Measurements from ENCODE around the gene TCF7L1.
A peak's percentile ranks its signal among the peaks of the same experiment; 100 is the strongest.

Gene TCF7L1

GRCh38 chr2:85213404-85213803 lies 80.2 kb downstream of the TCF7L1 start:
- H3K4me3 ChIP-seq (ENCODE audit: low read depth, low read length) = no peak overlapping the region
- DNase-seq (ENCODE audit: low read depth, low spot score) = no peak
- in situ Hi-C loops (cut with HindIII; ENCODE audit: low sequenced_read_pairs) = no loop called here
- no peak for TF ChIP-seq CTCF (IDR thresholded peaks at IDR 0.05; ENCODE audit: low read depth, low read length)

- in situ Hi-C loops (cut with HindIII; ENCODE audit: low sequenced_read_pairs) = no loop called here
- no peak overlapping the region for H3K4me3 ChIP-seq (ENCODE audit: low read depth, low read length)
- TF ChIP-seq CTCF (IDR thresholded peaks at IDR 0.05; ENCODE audit: low read depth, low read length) = no peak
- no peak for DNase-seq (ENCODE audit: low read depth, low spot score)
Measured at GRCh38 chr2:85213901-85214512, 80.8 kb downstream of the TCF7L1 start.

- TF ChIP-seq CTCF (IDR thresholded peaks at IDR 0.05; ENCODE audit: low read depth, low read length) = no peak
- peak; percentile 8 for DNase-seq (ENCODE audit: low read depth, low spot score)
- in situ Hi-C loops (cut with HindIII; ENCODE audit: low sequenced_read_pairs) = no loop called here
- no peak overlapping the region for H3K4me3 ChIP-seq (ENCODE audit: low read depth, low read length)
Measured at GRCh38 chr2:85215081-85215447, 81.9 kb downstream of the TCF7L1 start.

GRCh38 chr2:85215448-85216401 lies 82.5 kb downstream of the TCF7L1 start:
- DNase-seq (ENCODE audit: low read depth, low spot score) = peak; percentile 95
- TF ChIP-seq CTCF (IDR thresholded peaks at IDR 0.05; ENCODE audit: low read depth, low read length) = no peak
- peak overlapping the region; percentile 2 for H3K4me3 ChIP-seq (ENCODE audit: low read depth, low read length)
- in situ Hi-C loops (cut with HindIII; ENCODE audit: low sequenced_read_pairs) = no loop called here

- no peak overlapping the region for H3K4me3 ChIP-seq (ENCODE audit: low read depth, low read length)
- no peak for TF ChIP-seq CTCF (IDR thresholded peaks at IDR 0.05; ENCODE audit: low read depth, low read length)
- in situ Hi-C loops (cut with HindIII; ENCODE audit: low sequenced_read_pairs) = no loop called here
- no peak for DNase-seq (ENCODE audit: low read depth, low spot score)
Measured at GRCh38 chr2:85216927-85217326, 83.7 kb downstream of the TCF7L1 start.

GRCh38 chr2:85221067-85221691 lies 88.0 kb downstream of the TCF7L1 start:
- TF ChIP-seq CTCF (IDR thresholded peaks at IDR 0.05; ENCODE audit: low read depth, low read length) = no peak
- in situ Hi-C loops (cut with HindIII; ENCODE audit: low sequenced_read_pairs) = no loop called here
- DNase-seq (ENCODE audit: low read depth, low spot score) = no peak
- H3K4me3 ChIP-seq (ENCODE audit: low read depth, low read length) = no peak overlapping the region
